ENCODE results near the gene ABLIM3.

DNA sequence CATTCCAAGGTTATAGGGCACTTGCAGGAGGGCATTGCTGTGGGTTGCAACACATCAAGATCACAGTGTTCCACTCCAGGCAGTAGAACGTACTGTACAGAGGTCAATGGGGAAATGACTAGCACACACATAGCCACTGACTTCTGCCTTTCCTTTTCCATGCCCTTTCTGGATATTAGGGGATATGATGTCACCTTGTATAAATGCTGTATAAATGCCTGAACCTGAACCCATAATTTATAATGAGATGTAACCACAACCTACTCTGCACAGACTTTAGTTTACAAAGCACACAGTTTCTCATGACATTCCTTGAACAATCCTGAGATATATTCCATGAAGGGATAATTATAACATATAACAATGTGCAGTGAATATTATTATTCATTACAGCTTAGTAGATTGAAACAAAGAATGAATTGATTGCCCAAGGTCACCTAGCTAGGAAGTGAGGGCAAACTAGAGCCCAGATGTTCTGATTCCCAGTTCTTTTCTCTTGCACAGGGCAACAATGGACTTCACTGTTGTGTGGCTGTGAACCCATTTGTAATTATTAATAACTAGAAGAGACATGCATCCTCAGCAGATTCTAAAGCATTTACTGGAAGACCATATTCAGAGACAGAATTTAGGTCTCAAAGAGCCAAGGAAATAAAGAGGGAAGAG is 5.6 kb upstream of the ABLIM3 start:
- TF ChIP-seq, protein P1, sequence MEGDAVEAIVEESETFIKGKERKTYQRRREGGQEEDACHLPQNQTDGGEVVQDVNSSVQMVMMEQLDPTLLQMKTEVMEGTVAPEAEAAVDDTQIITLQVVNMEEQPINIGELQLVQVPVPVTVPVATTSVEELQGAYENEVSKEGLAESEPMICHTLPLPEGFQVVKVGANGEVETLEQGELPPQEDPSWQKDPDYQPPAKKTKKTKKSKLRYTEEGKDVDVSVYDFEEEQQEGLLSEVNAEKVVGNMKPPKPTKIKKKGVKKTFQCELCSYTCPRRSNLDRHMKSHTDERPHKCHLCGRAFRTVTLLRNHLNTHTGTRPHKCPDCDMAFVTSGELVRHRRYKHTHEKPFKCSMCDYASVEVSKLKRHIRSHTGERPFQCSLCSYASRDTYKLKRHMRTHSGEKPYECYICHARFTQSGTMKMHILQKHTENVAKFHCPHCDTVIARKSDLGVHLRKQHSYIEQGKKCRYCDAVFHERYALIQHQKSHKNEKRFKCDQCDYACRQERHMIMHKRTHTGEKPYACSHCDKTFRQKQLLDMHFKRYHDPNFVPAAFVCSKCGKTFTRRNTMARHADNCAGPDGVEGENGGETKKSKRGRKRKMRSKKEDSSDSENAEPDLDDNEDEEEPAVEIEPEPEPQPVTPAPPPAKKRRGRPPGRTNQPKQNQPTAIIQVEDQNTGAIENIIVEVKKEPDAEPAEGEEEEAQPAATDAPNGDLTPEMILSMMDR (IDR thresholded peaks at IDR 0.05), result no peak
- no peak for TF ChIP-seq POLR2A (IDR thresholded peaks at IDR 0.05)

Measured in adrenal gland (tissue), 5 donors.